ENCODE data around the gene GRSF1. TPM values are rescaled to one million over a fixed set of nuclear protein-coding genes. Genes with fewer than 3 reads are reported as not detected.

GRSF1 gene
- polyA plus RNA-seq, 3 donors, result 29.1 to 95.9 (median 93.6) TPM

DNA sequence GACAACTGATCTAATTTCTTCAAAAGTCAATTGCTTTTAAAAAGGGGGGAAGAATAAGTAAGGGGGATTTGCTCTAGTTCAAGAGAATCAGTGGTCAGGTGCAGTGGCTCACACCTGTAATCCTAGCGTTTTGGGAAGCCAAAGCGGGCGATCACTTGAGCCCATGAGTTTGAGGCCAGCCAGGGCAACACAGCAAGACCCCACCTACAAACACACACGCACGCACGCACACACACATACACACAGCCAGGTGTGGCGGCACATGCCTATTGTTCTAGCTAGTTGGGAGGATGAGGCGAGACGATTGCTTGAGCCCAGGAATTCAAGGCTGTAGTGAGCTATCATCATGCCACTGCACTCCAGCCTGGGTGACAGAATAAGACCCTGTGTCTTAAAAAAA, 9.6 kb downstream of the GRSF1 start:
- peaks cover 0 to 2% (median 2%) of the 10 kb centered on the region in 3 donors for H3K27me3 Mint-ChIP-seq (ENCODE audit: low read depth in 3 of 3)
- Histone ChIP-seq H3K79me2 (ENCODE audit: insufficient read depth, low read length) (peaks cover 23% of the 10 kb centered on the region), H3K4me3 (replicated peaks in 1 of 3; ENCODE audit: low read depth in 2 of 3, low read length in 3 of 3) (no peak overlapping the region), H3K4me2 (replicated peaks; ENCODE audit: extremely low read depth, low read length, poor library complexity, severe bottlenecking) (no peak overlapping the region), H3K9ac (ENCODE audit: insufficient read depth, low read length, poor library complexity, severe bottlenecking) (no peak overlapping the region), H3K36me3 (replicated peaks in 1 of 2; ENCODE audit: control insufficient read depth in 1 of 2, insufficient read depth in 2 of 2, low read length in 2 of 2) (peaks cover 84 to 96% of the 10 kb centered on the region in 2 donors), H3K4me1 (ENCODE audit: control insufficient read depth in 1 of 2, insufficient read depth in 2 of 2, low read length in 2 of 2) (no peaks in the 10 kb centered on the region), H3K27ac (ENCODE audit: low read depth in 1 of 2, low read length in 2 of 2) (no peak overlapping the region), H3K9me3 (replicated peaks in 1 of 2; ENCODE audit: control insufficient read depth in 1 of 2, insufficient read depth in 1 of 2, low read length in 2 of 2) (no peaks in the 10 kb centered on the region), H3K27me3 (ENCODE audit: control insufficient read depth in 2 of 2, insufficient read depth in 2 of 2, low read length in 2 of 2) (no peaks in the 10 kb centered on the region), H2AFZ (ENCODE audit: insufficient read depth, low read depth, low read length, poor library complexity, severe bottlenecking) (no peak overlapping the region), H4K20me1 (ENCODE audit: insufficient read depth, low read length) (peaks cover 50% of the 10 kb centered on the region)
- DNase-seq, result no peak
- no peaks in the 10 kb centered on the region for H3K9me3 Mint-ChIP-seq
- intact Hi-C loops (cut with micrococcal nuclease), result no loop called here
- WGBS (ENCODE audit: insufficient coverage), result 100% methylated on average over 4 of the region's 9 CpGs
- no peaks in the 10 kb centered on the region for H3K4me1 Mint-ChIP-seq
- H3K27ac Mint-ChIP-seq, result peak overlapping the region in 1 of 7 donors; percentile 20
- no peak overlapping the region for H3K4me3 Mint-ChIP-seq
- peaks cover 74 to 96% of the 10 kb centered on the region in 2 donors for H3K36me3 Mint-ChIP-seq
- TF ChIP-seq, protein P1, sequence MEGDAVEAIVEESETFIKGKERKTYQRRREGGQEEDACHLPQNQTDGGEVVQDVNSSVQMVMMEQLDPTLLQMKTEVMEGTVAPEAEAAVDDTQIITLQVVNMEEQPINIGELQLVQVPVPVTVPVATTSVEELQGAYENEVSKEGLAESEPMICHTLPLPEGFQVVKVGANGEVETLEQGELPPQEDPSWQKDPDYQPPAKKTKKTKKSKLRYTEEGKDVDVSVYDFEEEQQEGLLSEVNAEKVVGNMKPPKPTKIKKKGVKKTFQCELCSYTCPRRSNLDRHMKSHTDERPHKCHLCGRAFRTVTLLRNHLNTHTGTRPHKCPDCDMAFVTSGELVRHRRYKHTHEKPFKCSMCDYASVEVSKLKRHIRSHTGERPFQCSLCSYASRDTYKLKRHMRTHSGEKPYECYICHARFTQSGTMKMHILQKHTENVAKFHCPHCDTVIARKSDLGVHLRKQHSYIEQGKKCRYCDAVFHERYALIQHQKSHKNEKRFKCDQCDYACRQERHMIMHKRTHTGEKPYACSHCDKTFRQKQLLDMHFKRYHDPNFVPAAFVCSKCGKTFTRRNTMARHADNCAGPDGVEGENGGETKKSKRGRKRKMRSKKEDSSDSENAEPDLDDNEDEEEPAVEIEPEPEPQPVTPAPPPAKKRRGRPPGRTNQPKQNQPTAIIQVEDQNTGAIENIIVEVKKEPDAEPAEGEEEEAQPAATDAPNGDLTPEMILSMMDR (IDR thresholded peaks at IDR 0.05), result no peak

- 100% methylated on average over 1 of the region's 1 CpG for WGBS (ENCODE audit: insufficient coverage)
- H3K79me2 ChIP-seq (ENCODE audit: insufficient read depth, low read length), result peaks cover 17% of the 10 kb centered on the region
- H2AFZ ChIP-seq (ENCODE audit: insufficient read depth, low read depth, low read length, poor library complexity, severe bottlenecking), result no peak overlapping the region
- H3K9ac ChIP-seq (ENCODE audit: insufficient read depth, low read length, poor library complexity, severe bottlenecking), result no peak overlapping the region
- Mint-ChIP-seq H3K27ac (peak overlapping the region in 2 of 7 donors; percentile 20), H3K27me3 (ENCODE audit: low read depth in 3 of 3) (peaks cover 0 to 2% (median 1%) of the 10 kb centered on the region in 3 donors), H3K9me3 (no peaks in the 10 kb centered on the region), H3K4me1 (no peaks in the 10 kb centered on the region), H3K4me3 (no peak overlapping the region), H3K36me3 (peaks cover 73 to 96% of the 10 kb centered on the region in 2 donors)
- no peak overlapping the region for H3K4me2 ChIP-seq (replicated peaks; ENCODE audit: extremely low read depth, low read length, poor library complexity, severe bottlenecking)
- H3K4me3 ChIP-seq (replicated peaks in 1 of 3; ENCODE audit: low read depth in 2 of 3, low read length in 3 of 3), result no peak overlapping the region
- no peaks in the 10 kb centered on the region for H3K9me3 ChIP-seq (replicated peaks in 1 of 2; ENCODE audit: control insufficient read depth in 1 of 2, insufficient read depth in 1 of 2, low read length in 2 of 2)
- no peaks in the 10 kb centered on the region for H3K27me3 ChIP-seq (ENCODE audit: control insufficient read depth in 2 of 2, insufficient read depth in 2 of 2, low read length in 2 of 2)
- peaks cover 44% of the 10 kb centered on the region for H4K20me1 ChIP-seq (ENCODE audit: insufficient read depth, low read length)
- TF ChIP-seq, protein P1 (IDR thresholded peaks at IDR 0.05), result no peak
- H3K36me3 ChIP-seq (replicated peaks in 1 of 2; ENCODE audit: control insufficient read depth in 1 of 2, insufficient read depth in 2 of 2, low read length in 2 of 2), result peaks cover 87 to 96% of the 10 kb centered on the region in 2 donors
- intact Hi-C loops (cut with micrococcal nuclease), result no loop called here
- DNase-seq, result no peak
- no peaks in the 10 kb centered on the region for H3K4me1 ChIP-seq (ENCODE audit: control insufficient read depth in 1 of 2, insufficient read depth in 2 of 2, low read length in 2 of 2)
- no peak overlapping the region for H3K27ac ChIP-seq (ENCODE audit: low read depth in 1 of 2, low read length in 2 of 2)
Measured at GRCh38 chr4:70829492-70829891, 10.2 kb downstream of the GRSF1 start.

Measured in CD14-positive monocyte (primary cell).